Measurements from ENCODE around the gene TSNAX.

GRCh38 chr1:231613419-231614349, 85.2 kb downstream of the TSNAX start:
- TF ChIP-seq CTCF (IDR thresholded peaks at IDR 0.05) (no peak), ZFX (IDR thresholded peaks at IDR 0.05; ENCODE audit: borderline replicate concordance) (no peak)

Measured in 22Rv1 (cell line).